Left renal cortex interstitium (tissue), 4 donors: Measurements from ENCODE around the gene CD58. TPM values are rescaled to one million over a fixed set of nuclear protein-coding genes. Genes with fewer than 3 reads are reported as not detected.
A peak's percentile ranks its signal among the peaks of the same experiment; 100 is the strongest.
"Not testable (repeated sequence)": the region's sequence is repeated elsewhere in the genome, so short reads cannot be mapped to it uniquely, and the experiment has no call there.

Experiments used
- DNase-seq, 4 donors: peaks; one replicate each; pipeline ENCODE4 v3.0.0-alpha.2; 2013; ENCODE audit warnings: low read depth in 4 of 4, low spot score in 2 of 4, missing footprints in 1 of 4
- polyA plus RNA-seq, 4 donors: library from polyadenylated mRNA; unstranded; fragments of 120-200 nt; gene quantifications; one replicate each; pipeline ENCODE4 v1.2.1, GENCODE V29; 2013; ENCODE audit not compliant: insufficient read length in 4 of 4

CD58 gene
- polyA plus RNA-seq, 4 donors = 15.0 to 18.8 (median 15.8) TPM

GRCh38 chr1:116572771-116573430 is 2.1 kb upstream of the CD58 start:
- no peak for DNase-seq

- no peak for DNase-seq
These were observed 1.3 kb upstream of the CD58 start for GRCh38 chr1:116572099-116572498.

- DNase-seq = peak in 1 of 4 donors; percentile 23
These were observed 541 bp upstream of the CD58 start for GRCh38 chr1:116571215-116571919.

GRCh38 chr1:116569776-116570357 is 959 bp downstream of the CD58 start:
- DNase-seq = no peak

GRCh38 chr1:116569381-116569670 is 1.5 kb downstream of the CD58 start:
- DNase-seq = no peak

GRCh38 chr1:116568662-116569380 is 2.0 kb downstream of the CD58 start:
- no peak for DNase-seq

GRCh38 chr1:116567790-116568661 is 2.8 kb downstream of the CD58 start:
- DNase-seq = no peak

GRCh38 chr1:116565222-116565621 is 5.6 kb downstream of the CD58 start:
- no peak for DNase-seq

- no peak for DNase-seq
These were observed 6.4 kb downstream of the CD58 start for GRCh38 chr1:116564426-116564825.

- DNase-seq = not testable (repeated sequence)
These were observed 8.4 kb downstream of the CD58 start for GRCh38 chr1:116562465-116562864.

GRCh38 chr1:116561563-116561962 is 9.3 kb downstream of the CD58 start:
- no peak for DNase-seq

- no peak for DNase-seq
These were observed 9.9 kb downstream of the CD58 start for GRCh38 chr1:116560704-116561490.

- DNase-seq = no peak
These were observed 11.5 kb downstream of the CD58 start for GRCh38 chr1:116559304-116559761.

GRCh38 chr1:116558571-116558970 is 12.3 kb downstream of the CD58 start:
- DNase-seq = no peak

- no peak for DNase-seq
These were observed 12.7 kb downstream of the CD58 start for GRCh38 chr1:116558140-116558549.

- DNase-seq = no peak
These were observed 13.4 kb downstream of the CD58 start for GRCh38 chr1:116557323-116557878.

- no peak for DNase-seq
These were observed 14.4 kb downstream of the CD58 start for GRCh38 chr1:116556289-116557006.

GRCh38 chr1:116554924-116555323 is 15.9 kb downstream of the CD58 start:
- no peak for DNase-seq
